ENCODE results near the gene B9D2.
"Not testable (repeated sequence)": the region's sequence is repeated elsewhere in the genome, so short reads cannot be mapped to it uniquely, and the experiment has no call there.

The B9D2 gene

DNA sequence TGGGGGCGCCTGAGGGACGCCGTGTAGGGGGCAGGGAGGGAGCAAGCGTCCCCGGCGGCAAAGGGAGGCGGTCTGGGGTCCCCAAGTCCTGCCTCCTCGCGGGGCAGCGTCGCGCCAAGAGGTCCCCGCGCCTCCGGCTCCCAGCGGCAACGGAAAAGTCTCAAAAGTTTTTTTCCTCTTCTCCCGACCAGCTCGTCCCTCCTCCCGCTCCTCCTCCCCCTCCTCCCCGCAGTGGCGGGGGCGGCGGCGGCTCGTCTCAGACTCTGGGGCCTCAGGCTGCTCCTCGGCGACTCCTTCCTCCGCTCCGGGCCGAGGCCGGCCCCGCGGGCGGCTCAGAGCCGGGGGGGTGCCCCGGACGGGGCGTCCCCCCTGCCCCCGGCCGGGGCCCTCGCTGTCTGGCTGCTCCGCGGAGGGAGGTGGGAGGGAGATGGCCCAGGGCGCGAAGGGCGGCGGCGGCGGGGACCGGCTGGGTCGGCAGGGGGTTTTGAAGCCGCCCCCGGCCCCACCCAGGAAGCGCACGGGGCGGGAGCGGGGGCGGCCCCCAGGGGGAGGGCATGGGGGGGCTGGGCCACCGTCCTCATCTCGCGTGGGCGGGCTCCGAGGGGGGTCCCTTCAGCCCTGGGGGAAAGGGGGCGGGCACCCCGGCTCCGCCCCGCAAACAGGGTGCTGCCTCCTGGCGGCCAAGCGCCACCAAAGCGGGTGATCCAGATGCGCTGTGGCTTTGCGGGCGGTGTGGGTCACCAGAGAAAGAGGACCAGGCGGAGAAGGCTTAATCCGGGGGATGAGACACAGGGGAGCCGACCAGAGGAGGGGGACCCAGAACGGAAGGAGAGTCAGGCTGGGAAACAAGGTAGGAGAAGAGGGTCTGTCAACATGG, 10.2 kb downstream of the B9D2 start, which contains the start of gene TGFB1:
Gene TGFB1 (minus strand): TSS at position 457 of the 877 bp plus-strand sequence. CDS start 878 bp downstream, outside the sequence.
- peak; percentile 90 for DNase-seq

DNA sequence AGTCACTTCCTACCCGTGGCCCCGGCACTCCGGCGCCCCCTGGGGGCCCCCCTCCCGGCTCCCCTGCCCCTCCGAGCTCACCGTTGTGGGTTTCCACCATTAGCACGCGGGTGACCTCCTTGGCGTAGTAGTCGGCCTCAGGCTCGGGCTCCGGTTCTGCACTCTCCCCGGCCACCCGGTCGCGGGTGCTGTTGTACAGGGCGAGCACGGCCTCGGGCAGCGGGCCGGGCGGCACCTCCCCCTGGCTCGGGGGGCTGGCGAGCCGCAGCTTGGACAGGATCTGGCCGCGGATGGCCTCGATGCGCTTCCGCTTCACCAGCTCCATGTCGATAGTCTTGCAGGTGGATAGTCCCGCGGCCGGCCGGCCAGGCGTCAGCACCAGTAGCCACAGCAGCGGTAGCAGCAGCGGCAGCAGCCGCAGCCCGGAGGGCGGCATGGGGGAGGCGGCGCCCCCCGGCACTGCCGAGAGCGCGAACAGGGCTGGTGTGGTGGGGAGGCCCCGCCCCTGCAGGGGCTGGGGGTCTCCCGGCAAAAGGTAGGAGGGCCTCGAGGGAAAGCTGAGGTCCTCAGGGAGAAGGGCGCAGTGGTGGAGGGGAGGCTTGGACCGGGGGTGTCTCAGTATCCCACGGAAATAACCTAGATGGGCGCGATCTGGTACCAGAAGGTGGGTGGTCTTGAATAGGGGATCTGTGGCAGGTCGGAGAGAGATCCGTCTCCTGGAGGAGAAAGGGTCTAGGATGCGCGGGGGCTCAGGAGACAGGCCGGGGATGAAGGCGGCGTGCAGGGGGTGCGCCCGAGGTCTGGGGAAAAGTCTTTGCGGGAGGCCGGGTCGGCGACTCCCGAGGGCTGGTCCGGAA, 11.1 kb downstream of the B9D2 start:
- peak; percentile 69 for DNase-seq

DNA sequence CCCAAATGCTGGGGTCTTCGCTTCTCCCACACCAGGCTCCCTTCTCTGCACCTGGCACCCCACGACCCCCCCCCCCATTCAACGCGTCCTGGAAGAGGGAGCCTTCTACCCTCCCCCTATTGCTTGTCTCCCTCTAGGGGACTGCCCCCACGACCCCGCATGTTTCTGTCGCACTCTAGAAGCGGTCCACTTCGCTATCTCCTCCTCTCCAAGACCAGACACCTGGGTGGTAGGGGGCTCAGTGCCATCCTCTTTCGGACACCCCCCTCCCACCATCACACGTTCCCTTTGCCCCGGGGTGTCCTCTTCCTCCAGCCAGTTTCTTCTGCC, 11.7 kb downstream of the B9D2 start:
- no peak for DNase-seq

DNA sequence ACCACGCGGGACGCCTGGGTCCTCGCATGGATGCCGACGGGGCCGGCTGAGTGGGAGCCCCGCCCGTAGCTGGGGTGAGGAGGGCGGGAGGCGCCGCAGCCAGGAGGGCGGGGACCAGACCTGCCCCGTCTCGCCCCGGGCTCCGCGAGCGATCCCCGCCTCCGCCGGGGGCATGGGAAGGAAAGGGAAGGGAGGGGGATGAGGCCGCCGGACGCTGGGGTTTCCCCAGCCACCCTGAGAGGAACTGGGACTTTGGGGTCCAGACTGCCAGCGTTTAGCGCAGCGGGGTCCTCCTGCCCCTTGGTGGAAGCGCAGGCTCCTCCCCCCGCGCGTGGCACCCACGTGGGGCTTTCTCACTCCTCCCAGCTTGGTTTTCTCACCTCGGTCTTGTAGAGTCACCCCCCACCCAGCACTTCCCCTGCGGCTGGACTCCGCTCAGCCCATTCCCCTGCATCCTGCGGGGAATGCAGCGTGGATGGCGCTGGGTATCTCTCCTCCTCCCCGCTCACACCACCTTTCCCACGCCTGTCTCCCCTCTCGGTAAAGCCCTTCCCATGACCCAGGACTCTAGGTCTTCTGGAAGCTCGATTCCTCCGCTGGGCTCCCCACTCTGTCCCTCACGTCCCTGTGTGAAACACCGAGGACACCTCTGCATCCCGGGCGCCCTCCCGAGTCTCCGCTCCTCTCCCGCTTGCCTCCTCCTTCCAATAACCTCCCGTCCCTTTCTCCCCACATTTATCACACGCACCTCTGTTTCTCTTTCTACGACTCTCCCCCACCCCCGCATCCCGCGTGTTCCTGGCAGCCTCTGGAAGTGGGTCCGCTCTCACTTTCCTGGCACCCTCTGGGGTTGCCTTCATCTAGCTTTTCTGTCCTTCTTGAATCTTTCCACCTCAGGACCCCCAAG, 12.4 kb downstream of the B9D2 start:
- peak; percentile 70 for DNase-seq

DNA sequence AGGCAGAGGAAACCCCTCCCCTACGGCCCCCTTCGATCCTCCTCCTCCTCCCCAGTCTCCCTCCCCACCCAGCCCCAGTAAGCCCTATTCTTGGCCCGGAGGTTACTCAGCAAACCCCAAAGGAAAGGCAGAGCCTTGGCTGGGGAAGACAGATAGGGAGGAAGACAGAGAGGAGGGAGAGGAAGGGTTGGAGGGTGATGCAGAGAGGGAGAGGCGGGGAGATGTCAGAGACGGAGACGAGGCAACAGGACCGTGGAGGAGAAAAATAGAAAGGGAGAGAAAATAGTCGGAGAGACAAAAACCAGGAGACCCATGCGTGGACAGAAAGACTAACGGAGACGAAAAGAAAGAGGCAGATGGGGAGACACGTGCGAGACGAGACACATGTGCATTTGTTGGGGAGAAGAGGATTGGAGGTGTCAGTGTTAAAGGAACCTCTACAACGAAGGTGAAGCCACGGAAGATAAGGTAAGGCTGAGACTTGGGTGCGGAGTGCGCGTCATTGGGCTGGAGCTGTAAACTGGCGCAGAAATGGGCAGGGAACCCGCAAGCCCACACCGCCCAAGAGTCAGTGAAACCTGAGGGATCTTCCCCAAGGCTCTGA, 13.1 kb downstream of the B9D2 start:
- peak; percentile 34 for DNase-seq

DNA sequence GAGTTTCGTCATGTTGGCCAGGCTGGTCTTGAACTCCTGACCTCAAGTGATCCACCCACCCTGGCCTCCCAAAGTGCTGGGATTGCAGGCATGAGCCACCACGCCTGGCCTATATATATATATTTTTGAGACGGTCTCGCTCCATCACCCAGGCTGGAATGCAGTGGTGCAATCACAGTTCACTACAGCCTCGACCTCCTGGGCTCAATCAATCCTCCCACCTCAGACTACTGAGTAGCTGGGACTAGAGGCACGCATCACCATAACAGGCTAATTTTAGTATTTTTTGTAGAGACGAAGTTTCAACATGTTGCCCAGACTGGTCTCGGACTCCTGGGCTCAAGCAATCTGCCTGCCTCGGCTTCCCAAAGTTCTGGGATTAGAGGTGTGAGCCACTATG, 17.0 kb downstream of the B9D2 start:
- DNase-seq, result not testable (repeated sequence)

DNA sequence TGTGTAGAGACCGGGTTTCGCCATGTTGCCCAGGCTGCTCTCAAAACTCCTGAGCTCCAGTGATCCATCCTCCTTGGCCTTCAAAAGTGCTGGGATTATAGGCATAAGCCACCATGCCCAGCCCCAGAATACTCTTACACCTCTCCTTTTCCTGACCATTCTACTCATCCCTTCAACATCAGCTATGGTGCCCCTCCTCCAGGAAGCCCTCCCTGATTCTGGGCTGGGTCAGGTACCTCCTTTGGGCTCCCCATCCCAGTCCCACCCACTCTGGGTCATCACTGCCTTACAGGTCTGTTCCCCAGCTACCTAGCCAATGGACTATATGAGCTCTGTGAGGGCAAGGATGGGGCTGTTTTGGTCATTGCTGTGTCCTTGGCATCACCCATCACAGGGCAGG, 19.8 kb downstream of the B9D2 start:
- DNase-seq, result no peak

DNA sequence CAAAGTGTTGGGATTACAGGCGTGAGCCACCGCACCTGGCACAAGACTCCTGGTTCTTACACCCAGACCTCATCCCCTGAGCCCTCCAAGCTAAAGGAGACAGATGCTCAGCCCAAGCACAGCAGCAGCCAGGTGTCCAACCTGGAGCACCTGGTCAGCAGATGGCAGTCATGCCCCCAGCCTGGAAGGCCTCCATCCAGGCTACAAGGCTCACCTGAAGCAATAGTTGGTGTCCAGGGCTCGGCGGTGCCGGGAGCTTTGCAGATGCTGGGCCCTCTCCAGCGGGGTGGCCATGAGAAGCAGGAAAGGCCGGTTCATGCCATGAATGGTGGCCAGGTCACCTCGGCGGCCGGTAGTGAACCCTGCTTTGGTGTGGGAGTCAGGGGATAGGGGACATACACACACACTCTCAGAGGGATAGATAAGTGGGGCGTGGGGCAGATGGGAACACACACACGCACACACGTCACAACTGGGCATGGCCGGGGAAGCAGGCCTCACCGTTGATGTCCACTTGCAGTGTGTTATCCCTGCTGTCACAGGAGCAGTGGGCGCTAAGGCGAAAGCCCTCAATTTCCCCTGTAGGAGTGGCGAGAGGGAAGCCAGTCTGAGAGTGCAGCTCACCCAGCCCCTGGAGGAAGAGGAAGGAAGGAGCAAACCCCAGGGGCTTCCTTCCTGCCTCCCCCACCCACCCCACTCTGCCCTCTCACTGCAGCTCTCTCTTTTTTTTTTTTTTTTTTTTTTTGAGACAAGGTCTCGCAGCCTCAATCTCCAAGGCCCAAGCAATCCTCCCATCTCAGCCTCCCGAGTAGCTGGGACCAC, 22.1 kb downstream of the B9D2 start:
- DNase-seq, result no peak

DNA sequence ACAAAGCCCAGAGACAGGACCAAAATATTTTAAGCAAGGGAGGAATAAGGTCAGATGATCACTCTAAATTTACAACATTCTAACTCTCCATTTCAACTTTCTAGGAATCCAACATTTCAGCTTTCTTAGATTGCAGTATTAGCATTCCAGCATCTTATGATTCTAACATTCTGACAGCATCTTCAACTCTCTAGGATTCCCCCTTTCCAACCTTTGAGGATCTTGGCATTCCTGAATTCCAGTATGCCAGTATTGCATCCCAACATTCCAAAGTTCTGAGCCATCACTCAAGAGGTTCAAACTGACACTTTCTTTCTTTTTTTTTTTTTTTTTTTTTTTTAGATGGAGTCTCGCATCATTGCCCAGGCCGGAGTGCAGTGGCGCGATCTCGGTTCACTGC, 24.0 kb downstream of the B9D2 start:
- peak; percentile 84 for DNase-seq

DNA sequence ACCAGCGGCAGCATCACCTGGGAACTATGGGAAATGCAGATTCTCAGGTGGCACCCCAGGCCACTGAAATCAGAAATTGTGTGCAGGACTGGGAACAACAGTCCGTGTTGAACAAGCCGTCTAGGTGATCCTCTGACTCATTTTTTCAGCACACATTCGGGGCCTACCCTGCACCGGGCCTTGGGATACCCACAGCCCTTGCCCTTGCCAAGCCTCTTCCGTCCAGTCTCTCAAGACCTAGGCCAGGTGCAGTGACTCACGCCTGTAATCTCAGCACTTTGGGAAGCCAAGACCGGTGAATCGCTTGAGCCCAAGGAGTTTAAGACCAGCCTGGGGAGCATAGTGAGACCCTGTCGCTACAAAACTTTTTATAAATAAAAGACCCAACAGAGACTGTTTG, 28.5 kb downstream of the B9D2 start:
- DNase-seq, result no peak

DNA sequence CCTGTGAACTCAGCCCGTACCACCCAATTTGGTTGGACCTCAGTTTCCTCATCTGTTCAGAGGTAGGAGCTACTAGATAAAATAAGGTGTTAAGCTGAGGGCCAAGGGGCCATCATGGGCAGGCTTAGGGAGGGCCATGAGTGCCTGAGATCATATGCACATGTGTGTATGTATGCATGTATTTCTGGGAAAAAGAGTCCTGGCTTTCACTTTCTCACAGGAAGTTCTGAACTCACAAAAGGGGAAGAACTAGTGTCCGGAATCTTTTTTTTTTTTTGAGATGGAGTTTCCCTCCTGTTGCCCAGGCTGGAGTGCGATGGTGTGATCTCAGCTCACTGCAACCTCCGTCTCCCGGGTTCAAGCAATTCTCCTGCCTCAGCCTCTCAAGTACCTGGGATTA, 29.2 kb downstream of the B9D2 start:
- no peak for DNase-seq

DNA sequence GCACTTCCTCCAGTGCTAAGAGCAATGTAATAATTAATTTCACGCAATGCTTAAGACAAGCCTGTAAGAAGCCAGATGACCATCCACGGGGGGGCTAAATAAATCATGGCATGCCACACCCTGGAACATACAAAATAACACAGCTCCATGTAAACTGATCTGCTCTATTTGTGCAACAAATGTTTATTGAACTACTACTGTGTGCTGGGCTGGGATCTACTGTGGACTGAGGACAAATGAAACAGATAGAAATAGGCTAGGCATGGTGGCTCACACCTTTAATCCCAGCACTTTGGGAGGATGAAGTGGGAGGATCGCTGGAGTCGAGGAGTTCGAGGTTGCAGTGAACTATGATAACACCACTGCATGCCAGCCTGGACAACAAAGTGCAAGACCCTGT, 31.5 kb downstream of the B9D2 start:
- no peak for DNase-seq

DNA sequence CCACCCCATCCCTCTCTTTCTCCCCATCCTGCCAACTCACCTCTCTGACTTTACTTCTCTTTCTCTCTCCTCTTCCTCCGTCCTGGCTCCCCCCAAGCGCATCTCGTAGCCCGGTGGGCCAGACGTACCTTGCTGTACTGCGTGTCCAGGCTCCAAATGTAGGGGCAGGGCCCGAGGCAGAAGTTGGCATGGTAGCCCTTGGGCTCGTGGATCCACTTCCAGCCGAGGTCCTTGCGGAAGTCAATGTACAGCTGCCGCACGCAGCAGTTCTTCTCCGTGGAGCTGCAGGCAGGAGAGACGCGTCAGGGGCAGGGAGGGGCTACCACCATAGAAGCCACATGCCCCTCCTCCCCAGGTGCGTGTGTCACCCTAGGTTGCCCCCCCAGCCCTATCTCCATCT, 31.9 kb downstream of the B9D2 start:
- no peak for DNase-seq

DNA sequence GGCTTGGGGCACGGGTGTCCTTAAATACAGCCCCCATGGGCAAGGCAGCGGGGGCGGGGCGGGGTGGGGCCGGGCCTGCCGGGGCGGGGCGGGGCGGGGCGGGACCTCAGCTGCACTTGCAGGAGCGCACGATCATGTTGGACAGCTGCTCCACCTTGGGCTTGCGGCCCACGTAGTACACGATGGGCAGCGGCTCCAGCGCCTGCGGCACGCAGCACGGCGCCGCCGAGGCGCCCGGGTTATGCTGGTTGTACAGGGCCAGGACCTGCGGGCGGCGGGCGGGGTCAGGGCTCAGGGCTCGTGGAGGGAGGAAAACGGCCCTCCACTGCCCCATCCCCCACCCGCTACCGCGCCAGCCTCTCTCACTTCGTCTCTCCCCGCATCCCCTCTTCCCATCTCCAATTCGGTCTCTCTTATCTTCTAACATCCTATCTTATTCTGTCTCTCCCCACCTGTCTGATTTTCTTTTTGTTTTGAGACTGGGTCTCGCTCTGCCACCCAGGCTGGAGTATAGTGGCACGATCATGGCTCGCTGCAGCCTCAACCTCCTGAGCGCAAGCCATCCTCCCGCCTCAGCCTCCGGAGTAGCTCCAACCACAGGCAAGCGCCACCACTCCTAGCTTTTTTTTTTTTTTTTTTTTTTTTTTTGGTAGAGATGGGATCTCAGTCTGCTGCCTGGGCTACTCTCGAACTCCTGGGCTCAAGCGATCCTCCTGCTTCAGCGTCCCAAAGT, 32.8 kb downstream of the B9D2 start:
- DNase-seq, result no peak

DNA sequence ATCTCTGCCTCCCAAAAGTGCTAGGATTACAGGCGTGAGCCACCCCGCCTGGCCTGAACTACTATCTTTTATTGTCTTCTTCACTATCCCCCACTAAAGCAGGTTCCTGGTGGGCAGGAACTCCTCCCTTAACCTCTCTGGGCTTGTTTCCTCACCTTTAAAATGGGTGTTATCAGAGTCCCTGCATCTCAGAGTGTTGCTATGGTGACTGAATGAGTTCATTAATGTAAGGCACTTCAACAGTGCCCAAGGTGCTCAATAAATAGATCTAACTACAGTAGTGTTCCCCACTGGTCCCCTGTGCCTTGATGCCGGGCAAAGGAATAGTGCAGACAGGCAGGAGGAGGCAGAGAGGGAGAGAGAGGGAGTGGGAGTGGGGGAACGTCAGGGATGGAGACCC, 33.5 kb downstream of the B9D2 start:
- no peak for DNase-seq

DNA sequence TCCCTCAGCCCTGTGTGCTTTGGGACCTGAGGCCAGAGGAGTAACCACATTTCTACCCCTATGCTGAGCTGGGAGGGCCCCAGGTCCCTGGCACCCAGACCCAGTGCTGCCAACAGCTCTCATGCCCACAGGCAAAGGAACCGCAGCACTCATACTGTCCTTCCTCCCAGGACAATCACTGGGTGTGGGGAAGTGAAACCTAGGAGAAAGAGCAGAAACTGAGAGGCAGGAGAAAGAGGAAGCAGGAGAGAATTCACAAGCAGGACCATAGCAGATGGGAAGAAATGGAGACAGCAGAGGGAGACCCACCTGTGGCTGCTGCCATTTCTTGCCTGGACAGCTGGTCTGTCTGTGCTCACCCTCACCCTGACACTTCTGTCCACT, 35.1 kb downstream of the B9D2 start:
- no peak for DNase-seq

DNA sequence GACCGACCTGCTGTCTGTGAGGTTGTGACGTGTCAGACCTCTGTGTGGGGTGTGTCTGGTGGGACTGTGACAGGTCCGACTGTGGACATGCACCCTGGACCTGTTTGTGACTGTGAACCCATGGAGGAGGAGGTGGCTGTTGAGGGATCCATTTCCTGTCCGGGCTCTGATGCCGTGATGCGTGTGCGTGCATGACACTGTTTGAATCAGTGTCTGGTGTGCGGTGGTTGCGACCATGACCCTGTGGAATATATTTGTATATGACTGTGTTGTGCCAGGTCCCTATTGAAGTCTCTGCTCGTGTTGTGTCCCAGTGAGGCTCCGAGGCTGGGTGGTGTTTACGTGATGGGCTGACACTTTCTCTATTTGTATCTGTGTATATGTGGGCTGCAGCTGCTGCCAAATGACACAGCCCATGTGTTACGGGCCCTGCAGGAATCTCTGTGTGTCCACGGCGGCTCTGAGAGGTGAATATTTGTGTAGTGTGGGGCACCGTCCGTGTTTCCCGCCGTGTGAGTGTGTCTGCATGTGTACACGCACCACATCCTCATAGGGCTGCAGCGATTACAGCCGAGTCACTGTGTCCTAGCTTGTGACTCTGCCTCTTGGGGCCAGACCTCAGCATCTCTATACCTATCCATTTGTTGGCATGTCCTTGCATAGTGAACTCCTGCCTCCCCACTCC, 35.6 kb downstream of the B9D2 start:
- DNase-seq, result no peak

DNA sequence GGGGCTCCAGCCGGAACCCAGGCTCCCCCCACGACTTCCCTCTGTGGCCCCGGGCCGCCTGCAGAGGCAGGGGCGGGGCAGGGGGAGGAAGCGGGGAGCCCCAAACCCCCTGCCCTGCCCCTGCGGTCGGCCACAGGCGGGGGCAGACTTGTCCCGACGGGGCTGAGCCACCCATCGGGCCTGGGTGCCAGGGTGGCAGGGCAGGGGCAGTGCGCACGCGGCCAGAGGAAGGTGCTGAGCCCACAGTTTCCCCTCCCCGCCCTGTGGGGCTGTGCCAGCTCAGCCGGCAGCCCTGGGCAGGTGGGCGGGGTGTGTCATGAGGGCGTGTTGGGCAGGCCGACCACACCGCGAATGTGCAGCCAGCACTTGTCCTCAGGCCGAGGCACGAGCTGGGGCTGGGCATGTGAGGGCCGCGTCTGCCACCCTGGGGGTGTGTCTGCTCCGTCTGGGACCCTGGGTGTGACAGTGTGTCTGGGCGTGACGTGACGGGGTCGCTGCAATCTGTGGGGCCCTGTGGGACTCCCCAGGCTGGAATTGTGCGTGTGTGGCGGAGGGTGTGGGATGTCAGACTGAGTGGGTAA, 36.3 kb downstream of the B9D2 start:
- no peak for DNase-seq

DNA sequence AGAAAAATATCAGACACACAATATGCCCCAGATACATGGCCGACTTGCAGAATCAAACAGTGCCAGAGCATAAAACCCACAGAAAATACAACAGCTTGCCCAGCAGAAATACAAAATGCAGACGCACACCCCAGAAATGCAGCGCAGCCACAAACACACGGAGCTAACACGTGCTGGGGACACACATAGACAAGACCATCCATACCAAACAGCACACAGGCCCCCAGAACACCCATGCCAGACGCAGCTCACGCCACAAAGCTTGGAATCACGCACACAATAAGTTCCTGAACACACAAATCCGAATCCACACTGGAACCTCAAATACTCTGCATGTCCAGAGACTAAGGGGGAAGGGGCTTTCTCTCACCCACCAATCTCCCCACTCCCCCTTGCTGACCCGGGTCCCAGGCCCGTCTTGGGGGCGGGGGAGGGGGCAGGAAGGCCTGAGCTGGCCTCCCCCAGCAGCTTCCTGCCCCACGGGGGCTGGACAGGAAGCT, 36.8 kb downstream of the B9D2 start:
- no peak for DNase-seq

Data from EL (cell line).